ENCODE measurements around the gene ACVRL1.

The ACVRL1 gene

DNA sequence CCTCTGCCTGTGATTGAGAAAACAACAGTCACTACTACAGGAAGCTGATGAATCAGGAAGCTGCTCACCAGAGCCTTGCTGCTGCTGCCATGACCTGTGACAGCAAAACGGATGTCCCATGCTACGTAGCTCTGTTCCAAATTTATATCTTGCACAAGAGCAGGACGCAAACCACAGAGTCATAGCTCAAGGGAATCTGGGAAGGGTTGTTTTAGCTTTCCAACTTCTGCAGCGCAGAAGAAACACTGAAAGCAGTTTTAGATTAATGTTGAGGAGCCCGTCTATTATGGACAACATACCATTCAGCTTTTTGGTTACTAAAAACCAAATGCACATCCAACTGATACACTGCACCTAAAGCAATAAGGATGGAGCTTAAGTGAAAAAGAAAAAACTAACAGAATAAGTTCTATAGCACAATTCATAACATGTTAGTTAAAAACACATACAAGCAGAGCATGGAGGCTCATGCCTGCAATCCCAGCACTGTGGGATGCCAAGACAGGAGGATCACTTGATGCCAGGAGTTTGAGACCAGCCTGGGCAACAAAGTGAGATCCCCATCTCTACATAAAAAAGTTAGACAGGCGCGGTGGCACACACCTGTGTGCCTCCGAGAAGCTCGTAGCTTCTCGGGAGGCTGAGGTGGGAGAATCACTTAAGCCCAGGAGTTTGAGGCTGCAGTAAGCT, 21.1 kb upstream of the ACVRL1 start:
- TF ChIP-seq, protein P1, sequence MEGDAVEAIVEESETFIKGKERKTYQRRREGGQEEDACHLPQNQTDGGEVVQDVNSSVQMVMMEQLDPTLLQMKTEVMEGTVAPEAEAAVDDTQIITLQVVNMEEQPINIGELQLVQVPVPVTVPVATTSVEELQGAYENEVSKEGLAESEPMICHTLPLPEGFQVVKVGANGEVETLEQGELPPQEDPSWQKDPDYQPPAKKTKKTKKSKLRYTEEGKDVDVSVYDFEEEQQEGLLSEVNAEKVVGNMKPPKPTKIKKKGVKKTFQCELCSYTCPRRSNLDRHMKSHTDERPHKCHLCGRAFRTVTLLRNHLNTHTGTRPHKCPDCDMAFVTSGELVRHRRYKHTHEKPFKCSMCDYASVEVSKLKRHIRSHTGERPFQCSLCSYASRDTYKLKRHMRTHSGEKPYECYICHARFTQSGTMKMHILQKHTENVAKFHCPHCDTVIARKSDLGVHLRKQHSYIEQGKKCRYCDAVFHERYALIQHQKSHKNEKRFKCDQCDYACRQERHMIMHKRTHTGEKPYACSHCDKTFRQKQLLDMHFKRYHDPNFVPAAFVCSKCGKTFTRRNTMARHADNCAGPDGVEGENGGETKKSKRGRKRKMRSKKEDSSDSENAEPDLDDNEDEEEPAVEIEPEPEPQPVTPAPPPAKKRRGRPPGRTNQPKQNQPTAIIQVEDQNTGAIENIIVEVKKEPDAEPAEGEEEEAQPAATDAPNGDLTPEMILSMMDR (IDR thresholded peaks at IDR 0.05; ENCODE audit: low read depth, low read length, missing control alignments) = no peak
- DNase-seq (ENCODE audit: low read depth) = no peak
- H3K4me3 ChIP-seq (ENCODE audit: low read depth, low read length) = no peak overlapping the region

DNA sequence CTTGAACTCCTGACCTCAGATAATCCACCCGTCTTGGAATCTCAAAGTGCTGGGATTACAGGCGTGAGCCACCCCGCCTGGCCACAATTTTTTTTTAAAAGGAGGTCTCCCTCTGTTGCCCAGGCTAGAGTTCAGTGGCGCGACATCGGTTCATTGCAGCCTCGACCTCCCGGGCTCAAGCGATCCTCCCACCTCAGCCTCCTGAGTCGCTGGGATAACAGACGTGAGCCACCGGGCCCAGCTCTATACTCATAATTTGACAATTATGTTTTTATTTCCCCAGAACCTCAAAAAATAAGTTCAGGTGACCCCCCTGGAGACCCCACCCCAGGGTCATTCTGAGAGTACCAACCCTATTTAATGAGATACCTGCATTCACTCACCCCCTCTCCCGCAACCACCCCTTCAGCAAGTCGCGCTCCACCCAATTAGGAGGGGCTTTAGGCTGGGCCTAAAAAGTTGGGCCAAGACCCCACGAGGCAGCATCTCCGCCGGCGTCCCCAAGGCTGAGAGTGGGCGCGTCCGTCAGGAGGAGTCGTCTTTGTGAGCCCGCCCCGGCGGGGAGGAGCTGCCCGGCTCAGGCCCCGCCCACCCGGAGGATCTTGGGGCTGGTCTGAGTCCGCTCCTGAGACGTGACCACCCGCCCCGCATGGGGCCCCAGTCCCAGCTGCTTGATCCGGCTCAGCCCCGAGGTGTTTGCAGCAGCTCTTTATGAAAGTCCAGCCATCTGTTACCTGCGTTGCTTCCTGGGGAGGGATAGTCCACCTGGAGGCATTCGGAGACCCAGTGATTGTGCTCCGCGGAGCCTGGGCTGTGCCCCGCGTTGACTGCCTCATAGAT, 19.6 kb upstream of the ACVRL1 start, which contains the start of gene ANKRD33:
TSS of gene ANKRD33 (plus strand) at position 628 of the 840 bp plus-strand sequence. CDS start at position 712, 84 bp downstream.
- no peak within 1 kb of the TSS for H3K4me3 ChIP-seq (ENCODE audit: low read depth, low read length)
- TF ChIP-seq, protein P1 (IDR thresholded peaks at IDR 0.05; ENCODE audit: low read depth, low read length, missing control alignments) = no peak
- DNase-seq (ENCODE audit: low read depth) = no peak

DNA sequence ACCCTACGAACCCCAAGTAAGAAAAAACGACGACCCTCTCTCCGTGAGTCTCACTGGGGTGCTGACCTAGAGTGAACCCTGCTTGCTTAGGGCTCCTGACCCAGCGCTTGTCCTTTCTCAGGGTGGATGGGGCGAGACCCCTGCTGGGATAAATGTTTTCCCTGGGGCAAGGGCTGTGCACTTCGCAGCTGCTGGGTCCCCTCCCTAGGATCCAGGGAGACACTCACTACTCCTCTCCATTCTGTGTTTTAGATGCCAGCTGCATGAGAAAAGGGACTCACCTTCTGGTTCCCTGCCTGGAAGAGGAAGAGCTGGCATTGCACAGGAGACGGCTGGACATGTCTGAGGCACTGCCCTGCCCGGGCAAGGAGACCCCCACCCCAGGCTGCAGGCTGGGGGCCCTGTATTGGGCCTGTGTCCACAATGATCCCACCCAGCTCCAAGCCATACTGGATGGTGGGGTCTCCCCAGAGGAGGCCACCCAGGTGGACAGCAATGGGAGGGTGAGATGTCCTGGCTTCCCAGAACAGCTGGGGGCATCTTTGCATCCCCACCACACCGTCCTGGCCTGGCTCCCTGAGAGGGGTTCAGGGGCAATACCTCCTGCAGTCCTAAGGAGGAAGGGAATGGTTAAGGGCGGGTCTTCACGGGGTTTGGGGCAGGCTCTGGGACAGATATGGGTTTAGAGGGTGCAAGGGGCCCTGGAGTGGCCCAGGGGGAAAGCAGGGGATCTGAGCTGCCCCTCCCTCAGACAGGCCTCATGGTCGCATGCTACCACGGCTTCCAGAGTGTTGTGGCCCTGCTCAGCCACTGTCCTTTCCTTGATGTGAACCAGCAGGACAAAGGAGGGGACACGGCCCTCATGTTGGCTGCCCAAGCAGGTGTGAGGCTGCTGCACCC, 18.7 kb upstream of the ACVRL1 start:
- DNase-seq (ENCODE audit: low read depth) = no peak
- TF ChIP-seq, protein P1 (IDR thresholded peaks at IDR 0.05; ENCODE audit: low read depth, low read length, missing control alignments) = no peak
- H3K4me3 ChIP-seq (ENCODE audit: low read depth, low read length) = no peak overlapping the region

DNA sequence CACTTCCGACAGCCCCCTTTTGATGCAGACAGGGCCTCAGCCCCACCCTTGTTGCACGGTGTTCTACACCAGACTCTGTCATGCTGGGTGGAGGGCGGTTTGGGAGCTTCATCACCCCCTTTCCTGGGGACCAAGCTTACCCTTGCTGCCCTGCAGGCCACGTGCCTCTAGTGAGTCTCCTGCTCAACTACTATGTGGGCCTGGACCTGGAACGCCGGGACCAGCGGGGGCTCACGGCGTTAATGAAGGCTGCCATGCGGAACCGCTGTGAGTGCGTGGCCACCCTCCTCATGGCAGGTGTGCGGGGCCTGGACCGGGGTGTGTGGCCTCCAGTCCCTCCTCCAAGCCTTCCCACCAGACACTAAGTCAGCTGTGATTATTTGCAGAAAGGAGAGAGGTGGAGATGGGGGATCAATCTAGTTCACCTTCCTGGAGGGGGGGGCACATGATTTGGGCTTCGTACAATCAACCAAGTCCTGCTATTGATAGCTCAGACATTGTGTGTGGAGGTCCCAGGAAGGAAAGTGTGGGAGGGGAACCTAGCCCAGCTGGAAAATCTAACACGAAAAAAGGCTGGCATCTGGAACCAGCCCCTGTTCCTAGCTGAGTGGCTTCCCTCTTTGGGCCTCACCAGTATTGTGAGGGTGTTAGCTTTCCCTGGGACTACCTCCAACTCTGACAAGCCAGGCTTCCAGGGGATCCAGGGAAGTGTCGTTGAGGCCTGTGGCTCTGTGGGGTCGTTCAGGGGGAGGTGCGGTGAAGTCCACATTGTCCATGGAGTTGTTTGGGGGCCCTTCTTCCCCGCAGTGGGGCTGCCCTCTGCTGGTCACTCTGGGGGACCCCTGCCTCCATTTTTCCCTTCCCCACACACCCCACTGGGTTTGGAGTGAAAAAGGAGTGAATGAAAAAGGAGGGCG, 17.8 kb upstream of the ACVRL1 start:
- DNase-seq (ENCODE audit: low read depth) = no peak
- no peak overlapping the region for H3K4me3 ChIP-seq (ENCODE audit: low read depth, low read length)
- TF ChIP-seq, protein P1 (IDR thresholded peaks at IDR 0.05; ENCODE audit: low read depth, low read length, missing control alignments) = peak; percentile 27

DNA sequence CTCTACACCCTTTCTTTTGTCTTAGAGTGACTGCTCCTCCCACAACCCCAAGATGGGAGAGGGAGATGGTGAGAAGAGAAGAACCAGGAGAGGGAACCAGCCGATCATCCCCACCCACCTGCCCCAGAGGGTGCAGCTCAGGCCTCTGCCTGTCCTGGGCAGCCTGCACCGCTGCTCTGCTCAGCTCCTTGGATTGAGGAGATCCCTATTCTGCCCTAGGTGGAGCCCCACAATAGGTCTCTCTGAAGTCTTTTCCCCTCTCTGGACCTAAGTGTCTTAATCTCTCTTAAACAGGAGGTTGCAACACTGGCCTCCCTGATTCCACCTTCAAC, 17.2 kb upstream of the ACVRL1 start:
- TF ChIP-seq, protein P1 (IDR thresholded peaks at IDR 0.05; ENCODE audit: low read depth, low read length, missing control alignments) = no peak
- H3K4me3 ChIP-seq (ENCODE audit: low read depth, low read length) = no peak overlapping the region

More for the DNA sequence above, 17.2 kb upstream of the ACVRL1 start:
- no peak for DNase-seq (ENCODE audit: low read depth)

Data from GM12864 (cell line).